ENCODE measurements around the gene LUZP1.

The LUZP1 gene

GRCh38 chr1:23080885-23081284 is 87.8 kb downstream of the LUZP1 start:
- Histone ChIP-seq H3K36me3 (ENCODE audit: control insufficient read depth, insufficient read depth, low read length) (peaks cover 38% of the 10 kb centered on the region), H3K27ac (ENCODE audit: low read depth, low read length) (no peak overlapping the region), H3K27me3 (ENCODE audit: control insufficient read depth, insufficient read depth, low read length) (no peaks in the 10 kb centered on the region), H3K9ac (ENCODE audit: low read length) (no peak overlapping the region), H3K4me1 (ENCODE audit: control insufficient read depth, insufficient read depth, low read length) (no peaks in the 10 kb centered on the region), H3K4me3 (ENCODE audit: low read length) (no peak overlapping the region)

- peaks cover 33% of the 10 kb centered on the region for H3K36me3 ChIP-seq (ENCODE audit: control insufficient read depth, insufficient read depth, low read length)
- H3K9ac ChIP-seq (ENCODE audit: low read length) = no peak overlapping the region
- H3K27me3 ChIP-seq (ENCODE audit: control insufficient read depth, insufficient read depth, low read length) = no peaks in the 10 kb centered on the region
- no peak overlapping the region for H3K27ac ChIP-seq (ENCODE audit: low read depth, low read length)
- H3K4me1 ChIP-seq (ENCODE audit: control insufficient read depth, insufficient read depth, low read length) = no peaks in the 10 kb centered on the region
- no peak overlapping the region for H3K4me3 ChIP-seq (ENCODE audit: low read length)
Observed at GRCh38 chr1:23079025-23079424, 89.6 kb downstream of the LUZP1 start.

- H3K36me3 ChIP-seq (ENCODE audit: control insufficient read depth, insufficient read depth, low read length) = peaks cover 17% of the 10 kb centered on the region
- no peaks in the 10 kb centered on the region for H3K27me3 ChIP-seq (ENCODE audit: control insufficient read depth, insufficient read depth, low read length)
- H3K9ac ChIP-seq (ENCODE audit: low read length) = no peak overlapping the region
- no peak overlapping the region for H3K4me3 ChIP-seq (ENCODE audit: low read length)
- H3K27ac ChIP-seq (ENCODE audit: low read depth, low read length) = no peak overlapping the region
- no peaks in the 10 kb centered on the region for H3K4me1 ChIP-seq (ENCODE audit: control insufficient read depth, insufficient read depth, low read length)
Observed at GRCh38 chr1:23074012-23074411, 94.6 kb downstream of the LUZP1 start.

GRCh38 chr1:23069675-23070074 is 99.0 kb downstream of the LUZP1 start:
- Histone ChIP-seq H3K9ac (ENCODE audit: low read length) (no peak overlapping the region), H3K36me3 (ENCODE audit: control insufficient read depth, insufficient read depth, low read length) (peaks cover 14% of the 10 kb centered on the region), H3K27me3 (ENCODE audit: control insufficient read depth, insufficient read depth, low read length) (no peaks in the 10 kb centered on the region), H3K27ac (ENCODE audit: low read depth, low read length) (no peak overlapping the region), H3K4me3 (ENCODE audit: low read length) (no peak overlapping the region), H3K4me1 (ENCODE audit: control insufficient read depth, insufficient read depth, low read length) (no peaks in the 10 kb centered on the region)

GRCh38 chr1:23069149-23069548 is 99.5 kb downstream of the LUZP1 start:
- no peaks in the 10 kb centered on the region for H3K27me3 ChIP-seq (ENCODE audit: control insufficient read depth, insufficient read depth, low read length)
- no peak overlapping the region for H3K4me3 ChIP-seq (ENCODE audit: low read length)
- no peak overlapping the region for H3K27ac ChIP-seq (ENCODE audit: low read depth, low read length)
- H3K9ac ChIP-seq (ENCODE audit: low read length) = no peak overlapping the region
- H3K4me1 ChIP-seq (ENCODE audit: control insufficient read depth, insufficient read depth, low read length) = no peaks in the 10 kb centered on the region
- peaks cover 14% of the 10 kb centered on the region for H3K36me3 ChIP-seq (ENCODE audit: control insufficient read depth, insufficient read depth, low read length)

- Histone ChIP-seq H3K9ac (ENCODE audit: low read length) (no peak overlapping the region), H3K36me3 (ENCODE audit: control insufficient read depth, insufficient read depth, low read length) (peaks cover 13% of the 10 kb centered on the region), H3K4me3 (ENCODE audit: low read length) (no peak overlapping the region), H3K27me3 (ENCODE audit: control insufficient read depth, insufficient read depth, low read length) (no peaks in the 10 kb centered on the region), H3K4me1 (ENCODE audit: control insufficient read depth, insufficient read depth, low read length) (no peaks in the 10 kb centered on the region), H3K27ac (ENCODE audit: low read depth, low read length) (no peak overlapping the region)
Observed at GRCh38 chr1:23066075-23066474, 102.6 kb downstream of the LUZP1 start.

GRCh38 chr1:23065385-23065784 is 103.3 kb downstream of the LUZP1 start:
- no peaks in the 10 kb centered on the region for H3K4me1 ChIP-seq (ENCODE audit: control insufficient read depth, insufficient read depth, low read length)
- no peak overlapping the region for H3K4me3 ChIP-seq (ENCODE audit: low read length)
- no peak overlapping the region for H3K27ac ChIP-seq (ENCODE audit: low read depth, low read length)
- H3K36me3 ChIP-seq (ENCODE audit: control insufficient read depth, insufficient read depth, low read length) = peaks cover 13% of the 10 kb centered on the region
- no peak overlapping the region for H3K9ac ChIP-seq (ENCODE audit: low read length)
- H3K27me3 ChIP-seq (ENCODE audit: control insufficient read depth, insufficient read depth, low read length) = no peaks in the 10 kb centered on the region

GRCh38 chr1:23062271-23062670 is 106.4 kb downstream of the LUZP1 start:
- Histone ChIP-seq H3K4me1 (ENCODE audit: control insufficient read depth, insufficient read depth, low read length) (no peaks in the 10 kb centered on the region), H3K4me3 (ENCODE audit: low read length) (no peak overlapping the region), H3K27ac (ENCODE audit: low read depth, low read length) (no peak overlapping the region), H3K9ac (ENCODE audit: low read length) (no peak overlapping the region), H3K36me3 (ENCODE audit: control insufficient read depth, insufficient read depth, low read length) (peaks cover 10% of the 10 kb centered on the region), H3K27me3 (ENCODE audit: control insufficient read depth, insufficient read depth, low read length) (no peaks in the 10 kb centered on the region)

- no peaks in the 10 kb centered on the region for H3K4me1 ChIP-seq (ENCODE audit: control insufficient read depth, insufficient read depth, low read length)
- H3K4me3 ChIP-seq (ENCODE audit: low read length) = no peak overlapping the region
- no peaks in the 10 kb centered on the region for H3K27me3 ChIP-seq (ENCODE audit: control insufficient read depth, insufficient read depth, low read length)
- no peak overlapping the region for H3K9ac ChIP-seq (ENCODE audit: low read length)
- H3K27ac ChIP-seq (ENCODE audit: low read depth, low read length) = no peak overlapping the region
- peaks cover 3% of the 10 kb centered on the region for H3K36me3 ChIP-seq (ENCODE audit: control insufficient read depth, insufficient read depth, low read length)
Observed at GRCh38 chr1:23057301-23057700, 111.4 kb downstream of the LUZP1 start.

- no peak overlapping the region for H3K9ac ChIP-seq (ENCODE audit: low read length)
- no peak overlapping the region for H3K27ac ChIP-seq (ENCODE audit: low read depth, low read length)
- H3K27me3 ChIP-seq (ENCODE audit: control insufficient read depth, insufficient read depth, low read length) = no peaks in the 10 kb centered on the region
- peaks cover 3% of the 10 kb centered on the region for H3K36me3 ChIP-seq (ENCODE audit: control insufficient read depth, insufficient read depth, low read length)
- H3K4me1 ChIP-seq (ENCODE audit: control insufficient read depth, insufficient read depth, low read length) = no peaks in the 10 kb centered on the region
- no peak overlapping the region for H3K4me3 ChIP-seq (ENCODE audit: low read length)
Observed at GRCh38 chr1:23051290-23051909, 117.3 kb downstream of the LUZP1 start.

- H3K36me3 ChIP-seq (ENCODE audit: control insufficient read depth, insufficient read depth, low read length) = peaks cover 3% of the 10 kb centered on the region
- no peaks in the 10 kb centered on the region for H3K4me1 ChIP-seq (ENCODE audit: control insufficient read depth, insufficient read depth, low read length)
- no peak overlapping the region for H3K9ac ChIP-seq (ENCODE audit: low read length)
- H3K27me3 ChIP-seq (ENCODE audit: control insufficient read depth, insufficient read depth, low read length) = no peaks in the 10 kb centered on the region
- H3K4me3 ChIP-seq (ENCODE audit: low read length) = no peak overlapping the region
- no peak overlapping the region for H3K27ac ChIP-seq (ENCODE audit: low read depth, low read length)
Observed at GRCh38 chr1:23050201-23050600, 118.5 kb downstream of the LUZP1 start.

- Histone ChIP-seq H3K27me3 (ENCODE audit: control insufficient read depth, insufficient read depth, low read length) (no peaks in the 10 kb centered on the region), H3K4me3 (ENCODE audit: low read length) (no peak overlapping the region), H3K27ac (ENCODE audit: low read depth, low read length) (no peak overlapping the region), H3K9ac (ENCODE audit: low read length) (no peak overlapping the region), H3K36me3 (ENCODE audit: control insufficient read depth, insufficient read depth, low read length) (no peaks in the 10 kb centered on the region), H3K4me1 (ENCODE audit: control insufficient read depth, insufficient read depth, low read length) (no peaks in the 10 kb centered on the region)
Observed at GRCh38 chr1:23044035-23044434, 124.6 kb downstream of the LUZP1 start.

GRCh38 chr1:23040509-23040908 is 128.1 kb downstream of the LUZP1 start:
- peaks cover 3% of the 10 kb centered on the region for H3K4me1 ChIP-seq (ENCODE audit: control insufficient read depth, insufficient read depth, low read length)
- no peaks in the 10 kb centered on the region for H3K36me3 ChIP-seq (ENCODE audit: control insufficient read depth, insufficient read depth, low read length)
- no peak overlapping the region for H3K4me3 ChIP-seq (ENCODE audit: low read length)
- H3K27me3 ChIP-seq (ENCODE audit: control insufficient read depth, insufficient read depth, low read length) = no peaks in the 10 kb centered on the region
- no peak overlapping the region for H3K27ac ChIP-seq (ENCODE audit: low read depth, low read length)
- H3K9ac ChIP-seq (ENCODE audit: low read length) = no peak overlapping the region

Measured in rectal smooth muscle tissue (tissue), 1 donor.